ENCODE measurements around the gene ARNT2. TPM values are rescaled to one million over a fixed set of nuclear protein-coding genes. Genes with fewer than 3 reads are reported as not detected.
A peak's percentile ranks its signal among the peaks of the same experiment; 100 is the strongest.

Gene ARNT2
- total RNA-seq, 2 donors from 2014 or later = 0.09 to 0.21 TPM

DNA sequence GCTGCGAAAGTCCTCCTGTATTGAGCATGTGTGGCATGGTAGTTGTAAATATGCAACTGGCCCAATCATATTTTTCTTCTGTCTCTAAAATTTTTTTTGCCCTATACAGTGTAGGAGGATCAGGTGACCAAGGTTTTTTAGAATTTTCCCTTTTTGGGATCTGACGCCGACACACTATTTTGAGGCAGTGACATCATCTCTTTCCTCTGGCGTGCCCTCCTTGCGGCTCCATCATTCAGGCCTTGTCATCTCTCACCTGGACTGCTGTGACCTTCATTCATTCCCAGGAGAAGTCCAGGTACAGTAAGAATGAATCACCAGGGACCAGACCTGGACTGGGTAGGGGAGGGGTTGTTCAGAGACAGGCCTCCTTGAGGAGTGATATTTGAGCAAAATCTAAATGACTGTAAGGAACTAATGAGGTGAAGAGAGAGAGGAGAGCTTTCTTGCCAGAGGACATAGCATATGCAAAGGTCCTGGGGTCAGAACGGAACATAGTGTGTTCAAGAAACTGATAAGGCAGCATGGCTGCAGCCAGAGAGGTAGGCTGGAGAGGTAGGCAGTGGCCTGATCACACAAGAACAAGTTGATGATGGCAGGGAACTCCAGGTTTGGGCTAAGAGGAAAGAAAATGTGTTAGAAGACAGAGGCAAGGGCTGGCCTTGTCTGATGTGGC is 38.7 kb downstream of the ARNT2 start:
- H3K4me3 Mint-ChIP-seq = no peak overlapping the region
- H3K27me3 Mint-ChIP-seq = peaks cover 10% of the 10 kb centered on the region
- H3K36me3 Mint-ChIP-seq (ENCODE audit: low read depth) = no peaks in the 10 kb centered on the region
- ATAC-seq (replicated peaks) = no peak
- H3K4me1 Mint-ChIP-seq = no peaks in the 10 kb centered on the region
- no peak overlapping the region for H3K27ac Mint-ChIP-seq
- H3K9me3 Mint-ChIP-seq = no peaks in the 10 kb centered on the region

- no peaks in the 10 kb centered on the region for H3K9me3 Mint-ChIP-seq
- H3K27ac Mint-ChIP-seq = no peak overlapping the region
- H3K36me3 Mint-ChIP-seq (ENCODE audit: low read depth) = no peaks in the 10 kb centered on the region
- H3K4me3 Mint-ChIP-seq = no peak overlapping the region
- no peak for ATAC-seq (replicated peaks)
- peaks cover 10% of the 10 kb centered on the region for H3K27me3 Mint-ChIP-seq
- no peaks in the 10 kb centered on the region for H3K4me1 Mint-ChIP-seq
Measured at GRCh38 chr15:80444680-80445251, 40.6 kb downstream of the ARNT2 start.

- no peak for ATAC-seq (replicated peaks)
- Mint-ChIP-seq H3K36me3 (ENCODE audit: low read depth) (no peaks in the 10 kb centered on the region), H3K4me1 (no peaks in the 10 kb centered on the region), H3K9me3 (no peaks in the 10 kb centered on the region), H3K4me3 (no peak overlapping the region), H3K27ac (no peak overlapping the region), H3K27me3 (peaks cover 10% of the 10 kb centered on the region)
Measured at GRCh38 chr15:80445300-80446041, 41.3 kb downstream of the ARNT2 start.

DNA sequence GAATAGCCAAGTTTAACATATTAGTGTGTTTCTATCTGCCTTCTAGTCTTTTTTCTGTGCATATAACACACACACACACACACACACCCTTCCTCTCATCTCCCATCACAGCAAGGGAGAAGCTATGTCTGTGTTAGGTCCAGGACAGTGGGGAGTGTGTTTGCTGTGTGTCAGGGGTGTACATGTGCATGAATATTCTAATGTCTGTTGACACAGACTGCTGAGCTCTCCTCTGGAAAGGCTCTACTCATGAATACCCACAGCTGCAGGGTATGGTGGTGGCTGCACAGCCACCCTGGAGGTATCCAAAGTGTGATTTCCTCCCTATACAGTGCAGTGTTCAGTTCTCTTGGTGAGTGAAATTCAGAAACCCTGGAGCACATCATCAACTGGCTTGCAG is 42.9 kb downstream of the ARNT2 start:
- Mint-ChIP-seq H3K36me3 (ENCODE audit: low read depth) (no peaks in the 10 kb centered on the region), H3K4me1 (no peaks in the 10 kb centered on the region), H3K9me3 (no peaks in the 10 kb centered on the region), H3K4me3 (no peak overlapping the region), H3K27ac (no peak overlapping the region), H3K27me3 (peaks cover 5% of the 10 kb centered on the region)
- no peak for ATAC-seq (replicated peaks)

GRCh38 chr15:80449825-80450224 is 45.6 kb downstream of the ARNT2 start:
- H3K27me3 Mint-ChIP-seq = peaks cover 11% of the 10 kb centered on the region
- no peaks in the 10 kb centered on the region for H3K9me3 Mint-ChIP-seq
- no peak for ATAC-seq (replicated peaks)
- no peak overlapping the region for H3K4me3 Mint-ChIP-seq
- H3K27ac Mint-ChIP-seq = no peak overlapping the region
- H3K4me1 Mint-ChIP-seq = no peaks in the 10 kb centered on the region
- no peaks in the 10 kb centered on the region for H3K36me3 Mint-ChIP-seq (ENCODE audit: low read depth)

GRCh38 chr15:80450811-80451321 is 46.7 kb downstream of the ARNT2 start:
- ATAC-seq (replicated peaks) = no peak
- no peaks in the 10 kb centered on the region for H3K36me3 Mint-ChIP-seq (ENCODE audit: low read depth)
- H3K4me1 Mint-ChIP-seq = no peaks in the 10 kb centered on the region
- no peaks in the 10 kb centered on the region for H3K9me3 Mint-ChIP-seq
- no peak overlapping the region for H3K4me3 Mint-ChIP-seq
- H3K27ac Mint-ChIP-seq = no peak overlapping the region
- H3K27me3 Mint-ChIP-seq = peaks cover 17% of the 10 kb centered on the region

- Mint-ChIP-seq H3K4me3 (no peak overlapping the region), H3K36me3 (ENCODE audit: low read depth) (no peaks in the 10 kb centered on the region), H3K9me3 (no peaks in the 10 kb centered on the region), H3K4me1 (no peaks in the 10 kb centered on the region), H3K27me3 (peaks cover 17% of the 10 kb centered on the region), H3K27ac (no peak overlapping the region)
- ATAC-seq (replicated peaks) = no peak
Measured at GRCh38 chr15:80452166-80452565, 48.0 kb downstream of the ARNT2 start.

DNA sequence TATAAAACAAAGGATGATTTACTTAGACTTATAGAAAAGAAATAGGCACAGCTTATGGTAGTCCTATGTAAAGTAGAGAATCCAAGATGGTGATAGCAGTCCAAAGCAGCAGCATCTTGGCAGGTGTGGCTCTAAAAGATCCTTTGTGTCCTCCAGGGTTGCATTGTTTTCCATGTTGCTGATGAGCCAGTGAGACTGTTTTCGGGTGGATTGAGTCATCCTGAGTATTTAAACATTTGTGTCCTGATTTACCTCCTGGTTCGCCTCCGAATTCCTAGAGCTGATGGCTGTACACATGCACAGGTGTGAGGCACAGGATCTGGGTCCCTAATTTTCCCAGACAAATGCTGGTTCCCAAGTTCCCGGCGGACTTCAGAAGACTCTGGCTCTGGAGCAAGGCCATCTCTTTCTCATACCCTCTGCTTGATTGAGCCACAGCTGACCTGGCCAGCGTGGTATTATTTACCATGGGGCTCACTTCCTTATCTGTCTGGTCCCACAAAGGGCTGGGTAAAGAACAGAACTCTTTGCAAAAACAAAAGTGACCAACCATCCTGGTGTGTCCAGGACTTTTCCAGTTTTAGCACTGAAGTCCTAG is 51.0 kb downstream of the ARNT2 start:
- no peak for ATAC-seq (replicated peaks)
- no peaks in the 10 kb centered on the region for H3K9me3 Mint-ChIP-seq
- no peaks in the 10 kb centered on the region for H3K36me3 Mint-ChIP-seq (ENCODE audit: low read depth)
- peaks cover 17% of the 10 kb centered on the region for H3K27me3 Mint-ChIP-seq
- H3K4me3 Mint-ChIP-seq = no peak overlapping the region
- H3K27ac Mint-ChIP-seq = no peak overlapping the region
- H3K4me1 Mint-ChIP-seq = no peaks in the 10 kb centered on the region

- Mint-ChIP-seq H3K9me3 (no peaks in the 10 kb centered on the region), H3K36me3 (ENCODE audit: low read depth) (no peaks in the 10 kb centered on the region), H3K4me3 (no peak overlapping the region), H3K27ac (no peak overlapping the region), H3K4me1 (no peaks in the 10 kb centered on the region), H3K27me3 (peaks cover 17% of the 10 kb centered on the region)
- ATAC-seq (replicated peaks) = peak; percentile 64
Measured at GRCh38 chr15:80455668-80456442, 51.7 kb downstream of the ARNT2 start.

DNA sequence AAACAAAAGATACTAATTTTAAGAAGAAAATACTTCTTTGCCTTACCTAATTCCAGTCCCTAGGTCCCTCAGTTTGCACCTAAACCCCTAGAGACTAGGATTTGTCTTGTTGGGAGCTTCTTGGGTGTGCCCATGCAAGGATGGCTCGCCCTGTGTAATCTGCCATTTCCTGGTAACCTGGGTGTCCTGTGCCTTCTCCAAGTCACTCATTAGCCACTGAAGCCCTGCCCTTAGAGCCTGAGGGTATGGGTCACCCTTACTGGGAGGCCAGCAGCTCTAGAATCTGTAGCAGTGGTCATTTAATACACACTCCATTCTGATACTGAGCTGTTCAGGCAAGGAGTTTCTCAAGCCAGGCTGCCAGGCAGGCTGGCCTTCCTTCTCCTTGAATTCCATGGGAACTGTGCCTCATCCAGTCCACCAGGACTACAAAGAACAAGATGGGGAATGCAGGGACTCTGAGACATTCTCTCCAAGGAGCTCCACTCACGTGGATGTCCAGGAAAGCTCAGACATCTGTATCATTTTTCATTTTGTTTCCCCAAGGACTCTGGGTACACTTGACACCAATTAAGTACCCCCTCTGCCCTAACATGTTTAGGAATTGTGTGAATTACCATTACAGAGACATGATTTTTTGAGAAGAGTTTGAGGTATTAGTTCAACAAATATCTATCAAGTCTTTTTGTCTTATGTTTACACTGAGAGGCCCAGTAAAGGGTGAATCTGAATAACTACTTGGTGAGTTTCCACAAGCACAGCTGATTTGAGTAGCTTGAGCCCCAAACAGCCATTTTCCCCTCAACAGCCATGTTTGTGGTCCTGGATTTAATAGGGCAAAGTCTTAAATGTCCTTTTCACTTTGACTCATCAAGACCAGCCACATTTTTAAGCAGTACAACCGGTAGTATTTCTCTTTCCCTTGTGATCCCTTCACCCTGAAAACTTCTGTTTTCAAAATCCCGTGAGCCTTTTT is 52.6 kb downstream of the ARNT2 start:
- Mint-ChIP-seq H3K9me3 (no peaks in the 10 kb centered on the region), H3K27me3 (peaks cover 12% of the 10 kb centered on the region), H3K36me3 (ENCODE audit: low read depth) (no peaks in the 10 kb centered on the region), H3K27ac (no peak overlapping the region), H3K4me1 (no peaks in the 10 kb centered on the region), H3K4me3 (no peak overlapping the region)
- ATAC-seq (replicated peaks) = peak; percentile 11

GRCh38 chr15:80457896-80458295 is 53.7 kb downstream of the ARNT2 start:
- Mint-ChIP-seq H3K4me3 (no peak overlapping the region), H3K36me3 (ENCODE audit: low read depth) (no peaks in the 10 kb centered on the region), H3K9me3 (no peaks in the 10 kb centered on the region), H3K27me3 (peaks cover 12% of the 10 kb centered on the region), H3K4me1 (no peaks in the 10 kb centered on the region), H3K27ac (no peak overlapping the region)
- ATAC-seq (replicated peaks) = no peak

DNA sequence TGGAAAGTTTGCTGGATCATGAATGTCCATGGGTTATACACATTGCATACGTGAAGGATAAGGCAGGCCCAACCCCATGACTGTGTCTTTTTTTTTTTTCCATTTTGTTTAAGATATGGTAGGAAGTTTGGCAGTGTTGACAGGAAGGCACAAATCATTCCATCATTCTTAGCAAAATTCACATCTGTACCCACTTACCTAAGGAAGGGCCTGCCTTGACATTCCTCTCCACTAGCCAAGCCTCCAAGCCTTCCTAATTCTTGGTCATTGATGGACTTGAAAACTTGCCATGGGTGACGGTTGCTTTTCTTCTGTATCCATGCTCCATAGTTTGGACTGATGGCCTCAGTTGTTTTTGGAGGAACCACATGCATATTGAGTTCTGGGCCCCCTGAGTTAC is 54.4 kb downstream of the ARNT2 start:
- H3K36me3 Mint-ChIP-seq (ENCODE audit: low read depth) = no peaks in the 10 kb centered on the region
- no peak overlapping the region for H3K27ac Mint-ChIP-seq
- peaks cover 9% of the 10 kb centered on the region for H3K27me3 Mint-ChIP-seq
- no peaks in the 10 kb centered on the region for H3K9me3 Mint-ChIP-seq
- H3K4me1 Mint-ChIP-seq = no peaks in the 10 kb centered on the region
- H3K4me3 Mint-ChIP-seq = no peak overlapping the region
- no peak for ATAC-seq (replicated peaks)

- peaks cover 6% of the 10 kb centered on the region for H3K27me3 Mint-ChIP-seq
- no peaks in the 10 kb centered on the region for H3K36me3 Mint-ChIP-seq (ENCODE audit: low read depth)
- no peaks in the 10 kb centered on the region for H3K9me3 Mint-ChIP-seq
- ATAC-seq (replicated peaks) = no peak
- no peak overlapping the region for H3K4me3 Mint-ChIP-seq
- H3K4me1 Mint-ChIP-seq = no peaks in the 10 kb centered on the region
- no peak overlapping the region for H3K27ac Mint-ChIP-seq
Measured at GRCh38 chr15:80459380-80459779, 55.2 kb downstream of the ARNT2 start.
